HG02798 (cell line): ENCODE data around the gene PRKACA.
A peak's percentile ranks its signal among the peaks of the same experiment; 100 is the strongest.

Experiments used
- ATAC-seq: cut with Tn5 transposase; IDR thresholded peaks from one replicate; pipeline ENCODE4 v1.9.1; 2021; ENCODE audit warnings: mild to moderate bottlenecking; ENCODE audit not compliant: unreplicated experiment, poor library complexity

The PRKACA gene

GRCh38 chr19:14118165-14119051 is 846 bp upstream of the PRKACA start:
- peak; percentile 38 for ATAC-seq

GRCh38 chr19:14116918-14117578 is 514 bp downstream of the PRKACA start:
- ATAC-seq, result peak; percentile 2

- ATAC-seq, result no peak
These were observed 1.0 kb downstream of the PRKACA start for GRCh38 chr19:14116525-14116917.

GRCh38 chr19:14115756-14116155 is 1.8 kb downstream of the PRKACA start:
- ATAC-seq, result no peak

GRCh38 chr19:14114854-14115253 is 2.7 kb downstream of the PRKACA start:
- ATAC-seq, result no peak

GRCh38 chr19:14114439-14114838 is 3.1 kb downstream of the PRKACA start:
- ATAC-seq, result no peak

- ATAC-seq, result no peak
These were observed 3.7 kb downstream of the PRKACA start for GRCh38 chr19:14113762-14114414.

GRCh38 chr19:14112809-14113385 is 4.7 kb downstream of the PRKACA start:
- no peak for ATAC-seq

GRCh38 chr19:14112051-14112808 is 5.3 kb downstream of the PRKACA start:
- no peak for ATAC-seq

GRCh38 chr19:14111486-14111885 is 6.1 kb downstream of the PRKACA start:
- no peak for ATAC-seq

- no peak for ATAC-seq
These were observed 6.9 kb downstream of the PRKACA start for GRCh38 chr19:14110650-14111049.

- no peak for ATAC-seq
These were observed 9.7 kb downstream of the PRKACA start for GRCh38 chr19:14107581-14108461.

GRCh38 chr19:14106840-14107239 is 10.7 kb downstream of the PRKACA start:
- ATAC-seq, result no peak

- ATAC-seq, result no peak
These were observed 11.9 kb downstream of the PRKACA start for GRCh38 chr19:14105680-14106079.

GRCh38 chr19:14103310-14103709 is 14.3 kb downstream of the PRKACA start:
- no peak for ATAC-seq

GRCh38 chr19:14102756-14103155 is 14.8 kb downstream of the PRKACA start:
- no peak for ATAC-seq

- ATAC-seq, result no peak
These were observed 15.4 kb downstream of the PRKACA start for GRCh38 chr19:14102102-14102696.

- ATAC-seq, result no peak
These were observed 16.5 kb downstream of the PRKACA start for GRCh38 chr19:14101003-14101545.
